Measurements from ENCODE around the gene NUTM1. TPM values are rescaled to one million over a fixed set of nuclear protein-coding genes. Genes with fewer than 3 reads are reported as not detected.

The NUTM1 gene
- total RNA-seq = not detected

- Histone ChIP-seq H3K9me3 (ENCODE audit: low read depth, low read length) (no peaks in the 10 kb centered on the region), H3K27me3 (ENCODE audit: insufficient read depth, low read length) (no peaks in the 10 kb centered on the region), H3K4me1 (ENCODE audit: insufficient read depth, low read length) (peaks cover 31% of the 10 kb centered on the region), H3K4me3 (ENCODE audit: low read length) (peak within 1 kb of the TSS; percentile 98)
Measured at GRCh38 chr15:34342737-34343575, at the start of gene NUTM1, which contains the start of gene NOP10. NUTM1 (plus strand) TSS chr15:34343315; CDS start chr15:34343697, 382 bp downstream. NOP10 (minus strand) TSS chr15:34343136; CDS start chr15:34343073, 63 bp downstream.

DNA sequence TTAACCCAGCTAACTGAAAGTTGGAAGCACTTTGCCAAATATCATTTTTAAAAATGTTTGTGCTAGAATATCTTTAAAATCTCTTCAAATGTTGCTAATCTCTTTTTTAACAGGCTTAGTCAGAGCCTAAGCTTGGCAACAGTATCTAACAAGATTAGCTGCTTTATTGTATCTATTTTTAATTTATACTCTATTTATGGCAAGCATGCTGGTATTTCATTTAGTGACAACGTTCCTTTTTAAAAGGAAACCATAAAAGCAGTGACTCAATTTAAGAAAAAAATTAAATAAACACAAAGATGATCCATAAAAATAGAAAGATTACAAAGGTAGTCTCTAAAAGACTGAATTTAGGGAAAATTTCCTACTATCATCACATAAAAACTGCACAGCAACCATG, 46.1 kb upstream of the NUTM1 start:
- no peaks in the 10 kb centered on the region for H3K9me3 ChIP-seq (ENCODE audit: low read depth, low read length)
- no peaks in the 10 kb centered on the region for H3K4me1 ChIP-seq (ENCODE audit: insufficient read depth, low read length)
- no peaks in the 10 kb centered on the region for H3K27me3 ChIP-seq (ENCODE audit: insufficient read depth, low read length)
- no peak overlapping the region for H3K4me3 ChIP-seq (ENCODE audit: low read length)

DNA sequence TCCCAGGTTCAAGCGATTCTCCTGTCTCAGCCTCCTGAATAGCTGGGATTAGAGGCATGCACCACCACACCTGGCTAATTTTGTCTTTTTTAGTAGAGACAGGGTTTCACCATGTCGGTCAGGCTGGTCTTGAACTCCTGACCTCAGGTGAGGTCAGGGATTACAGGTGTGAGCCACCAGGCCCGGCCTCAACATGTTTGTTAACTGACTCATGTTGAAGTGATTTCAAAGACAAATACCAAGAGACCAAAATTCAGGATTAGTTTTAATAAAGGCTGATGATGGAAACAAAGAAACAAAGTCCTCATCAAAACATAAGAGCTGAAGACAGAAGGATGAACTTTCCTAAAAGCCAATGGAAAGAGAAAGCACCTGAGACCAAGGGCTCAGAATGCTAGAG, 42.1 kb upstream of the NUTM1 start:
- H3K4me1 ChIP-seq (ENCODE audit: insufficient read depth, low read length) = no peaks in the 10 kb centered on the region
- no peak overlapping the region for H3K4me3 ChIP-seq (ENCODE audit: low read length)
- no peaks in the 10 kb centered on the region for H3K27me3 ChIP-seq (ENCODE audit: insufficient read depth, low read length)
- H3K9me3 ChIP-seq (ENCODE audit: low read depth, low read length) = no peaks in the 10 kb centered on the region

GRCh38 chr15:34304613-34305012, 38.5 kb upstream of the NUTM1 start:
- H3K4me1 ChIP-seq (ENCODE audit: insufficient read depth, low read length) = no peaks in the 10 kb centered on the region

GRCh38 chr15:34311563-34311962, 31.6 kb upstream of the NUTM1 start:
- H3K9me3 ChIP-seq (ENCODE audit: low read depth, low read length) = no peaks in the 10 kb centered on the region
- H3K4me3 ChIP-seq (ENCODE audit: low read length) = no peak overlapping the region
- peaks cover 3% of the 10 kb centered on the region for H3K4me1 ChIP-seq (ENCODE audit: insufficient read depth, low read length)
- H3K27me3 ChIP-seq (ENCODE audit: insufficient read depth, low read length) = no peaks in the 10 kb centered on the region

More at GRCh38 chr15:34304613-34305012, 38.5 kb upstream of the NUTM1 start:
- Histone ChIP-seq H3K4me3 (ENCODE audit: low read length) (no peak overlapping the region), H3K9me3 (ENCODE audit: low read depth, low read length) (no peaks in the 10 kb centered on the region), H3K27me3 (ENCODE audit: insufficient read depth, low read length) (no peaks in the 10 kb centered on the region)

DNA sequence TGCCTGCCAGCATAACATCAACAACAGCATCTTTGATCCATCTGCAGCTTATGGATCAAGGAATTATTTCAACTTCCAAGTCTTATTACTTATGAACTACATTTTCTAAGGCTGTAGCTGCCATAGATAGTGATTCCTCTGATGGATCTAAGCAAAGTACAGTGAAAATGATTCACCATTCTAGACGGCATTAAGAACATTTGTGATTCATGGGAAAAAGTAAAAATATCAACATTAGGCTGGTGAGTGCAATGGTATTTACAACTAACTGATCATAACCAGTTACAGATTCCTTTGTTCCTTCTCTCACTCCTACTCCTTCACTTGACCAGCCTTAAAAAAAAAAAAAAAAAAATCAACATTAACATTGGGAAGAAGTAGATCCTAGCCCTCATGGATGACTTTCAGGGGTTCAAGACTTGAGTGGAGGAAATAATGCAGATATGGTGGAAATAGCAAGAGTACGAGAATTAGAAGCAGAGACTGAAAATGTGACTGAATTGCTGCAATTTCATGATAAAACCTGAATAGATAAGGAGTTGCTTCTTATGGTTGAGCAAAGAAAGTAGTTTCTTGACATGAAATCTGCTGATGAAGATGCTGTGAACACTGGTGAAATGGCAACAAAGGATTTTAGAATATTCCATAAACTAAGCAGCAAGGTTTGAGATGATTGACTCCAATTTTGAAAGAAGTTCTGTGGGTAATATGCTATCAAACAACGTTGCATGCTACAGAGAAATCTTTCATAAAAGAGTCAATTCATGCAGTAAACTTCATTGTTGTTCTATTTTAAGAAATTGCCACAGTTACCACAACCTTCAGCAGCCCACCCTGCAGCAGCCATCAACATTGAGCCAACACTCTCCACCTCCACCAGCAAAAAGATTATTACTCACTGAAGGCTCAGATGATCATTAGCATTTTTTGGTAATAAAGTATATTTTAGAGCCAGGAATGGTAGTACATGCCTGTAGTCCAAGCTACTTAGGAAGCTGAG, 28.3 kb upstream of the NUTM1 start:
- Histone ChIP-seq H3K9me3 (ENCODE audit: low read depth, low read length) (no peaks in the 10 kb centered on the region), H3K4me3 (ENCODE audit: low read length) (no peak overlapping the region), H3K4me1 (ENCODE audit: insufficient read depth, low read length) (peaks cover 23% of the 10 kb centered on the region), H3K27me3 (ENCODE audit: insufficient read depth, low read length) (no peaks in the 10 kb centered on the region)

- no peaks in the 10 kb centered on the region for H3K27me3 ChIP-seq (ENCODE audit: insufficient read depth, low read length)
- H3K4me3 ChIP-seq (ENCODE audit: low read length) = peak overlapping the region; percentile 43
- peaks cover 29% of the 10 kb centered on the region for H3K4me1 ChIP-seq (ENCODE audit: insufficient read depth, low read length)
- no peaks in the 10 kb centered on the region for H3K9me3 ChIP-seq (ENCODE audit: low read depth, low read length)
Measured at GRCh38 chr15:34318277-34319079, 24.6 kb upstream of the NUTM1 start.

DNA sequence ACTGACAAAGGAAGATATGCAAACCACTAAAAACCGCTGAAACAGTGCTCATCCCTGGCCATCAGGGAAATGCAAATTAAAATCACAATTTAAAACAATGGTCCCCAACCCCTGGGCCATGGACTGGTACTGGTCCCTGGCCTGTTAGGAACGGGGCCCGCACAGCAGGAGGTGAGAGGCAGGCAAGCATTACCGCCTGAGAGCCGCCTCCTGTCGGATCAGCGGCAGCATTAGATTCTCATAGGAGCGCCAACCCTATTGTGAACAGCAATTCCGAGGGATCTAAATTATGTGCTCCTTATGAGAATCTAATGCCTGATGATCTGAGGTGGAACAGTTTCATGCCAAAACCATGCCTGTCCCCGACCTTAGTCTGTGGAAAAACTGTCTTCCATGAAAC, 19.9 kb upstream of the NUTM1 start:
- H3K4me1 ChIP-seq (ENCODE audit: insufficient read depth, low read length) = peaks cover 31% of the 10 kb centered on the region
- no peak overlapping the region for H3K4me3 ChIP-seq (ENCODE audit: low read length)
- H3K27me3 ChIP-seq (ENCODE audit: insufficient read depth, low read length) = no peaks in the 10 kb centered on the region
- H3K9me3 ChIP-seq (ENCODE audit: low read depth, low read length) = no peaks in the 10 kb centered on the region

DNA sequence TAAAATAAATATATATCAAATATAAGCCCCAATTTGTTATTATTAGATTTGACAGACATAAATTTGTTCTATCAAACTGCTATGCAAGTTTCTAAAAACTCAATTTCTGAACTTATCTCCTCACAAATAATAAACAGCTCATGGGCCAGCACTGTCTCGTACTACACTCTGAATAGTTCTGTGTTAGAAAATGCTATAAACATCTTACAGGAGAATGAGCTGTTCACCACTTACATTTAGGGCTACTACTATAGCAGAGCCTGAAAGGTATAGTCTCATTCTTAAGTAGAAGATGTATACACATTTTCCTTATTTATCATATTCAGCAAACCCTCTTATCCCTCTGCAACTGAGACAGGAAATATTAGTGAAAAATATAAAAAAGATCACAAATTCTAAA, 18.2 kb upstream of the NUTM1 start:
- Histone ChIP-seq H3K4me1 (ENCODE audit: insufficient read depth, low read length) (peaks cover 29% of the 10 kb centered on the region), H3K4me3 (ENCODE audit: low read length) (no peak overlapping the region), H3K9me3 (ENCODE audit: low read depth, low read length) (no peaks in the 10 kb centered on the region), H3K27me3 (ENCODE audit: insufficient read depth, low read length) (no peaks in the 10 kb centered on the region)

DNA sequence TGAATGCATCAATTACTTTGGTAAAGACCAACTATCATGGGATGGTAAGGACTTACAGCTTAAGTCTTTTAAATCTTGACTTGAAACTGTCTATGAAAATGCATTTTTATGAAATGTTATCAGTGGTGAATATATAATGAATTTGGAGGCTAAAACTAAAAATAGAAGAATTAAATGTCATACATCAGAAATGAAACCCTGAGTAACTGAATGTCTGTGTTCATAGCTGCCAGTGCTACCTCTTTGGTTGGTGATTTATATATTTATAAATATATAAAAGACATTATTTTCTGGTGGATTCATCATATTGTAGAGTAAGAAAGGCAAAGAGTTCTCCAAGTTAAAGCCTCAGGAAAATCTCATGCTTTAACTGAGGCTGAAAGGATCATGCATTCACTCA, 17.7 kb upstream of the NUTM1 start:
- Histone ChIP-seq H3K9me3 (ENCODE audit: low read depth, low read length) (no peaks in the 10 kb centered on the region), H3K4me1 (ENCODE audit: insufficient read depth, low read length) (peaks cover 28% of the 10 kb centered on the region)

GRCh38 chr15:34327906-34328305, 15.2 kb upstream of the NUTM1 start:
- peaks cover 43% of the 10 kb centered on the region for H3K4me1 ChIP-seq (ENCODE audit: insufficient read depth, low read length)
- H3K9me3 ChIP-seq (ENCODE audit: low read depth, low read length) = no peaks in the 10 kb centered on the region
- no peaks in the 10 kb centered on the region for H3K27me3 ChIP-seq (ENCODE audit: insufficient read depth, low read length)
- no peak overlapping the region for H3K4me3 ChIP-seq (ENCODE audit: low read length)

More for the DNA sequence above, 17.7 kb upstream of the NUTM1 start:
- H3K27me3 ChIP-seq (ENCODE audit: insufficient read depth, low read length) = no peaks in the 10 kb centered on the region
- no peak overlapping the region for H3K4me3 ChIP-seq (ENCODE audit: low read length)

- H3K9me3 ChIP-seq (ENCODE audit: low read depth, low read length) = no peaks in the 10 kb centered on the region
- H3K4me3 ChIP-seq (ENCODE audit: low read length) = no peak overlapping the region
- peaks cover 53% of the 10 kb centered on the region for H3K4me1 ChIP-seq (ENCODE audit: insufficient read depth, low read length)
- H3K27me3 ChIP-seq (ENCODE audit: insufficient read depth, low read length) = no peaks in the 10 kb centered on the region
Measured at GRCh38 chr15:34329006-34329405, 14.1 kb upstream of the NUTM1 start.

DNA sequence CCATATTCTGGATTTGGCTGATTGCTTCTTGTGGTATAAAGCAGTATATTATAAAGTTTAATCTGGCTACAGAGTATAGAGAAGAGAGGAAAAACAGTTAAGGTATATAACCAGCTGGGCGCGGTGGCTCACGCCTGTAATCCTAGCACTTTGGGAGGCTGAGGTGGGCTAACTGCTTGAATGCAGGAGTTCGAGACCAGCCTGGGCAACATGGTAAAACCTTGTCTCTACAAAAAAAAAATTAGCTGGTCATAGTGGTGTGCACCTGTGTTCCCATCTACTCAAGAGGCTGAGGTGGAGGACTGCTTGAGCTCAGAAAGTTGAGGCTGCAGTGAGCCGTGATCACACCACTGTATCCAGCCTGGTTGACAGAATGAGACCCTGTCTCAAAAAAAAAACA, 12.8 kb upstream of the NUTM1 start:
- peaks cover 60% of the 10 kb centered on the region for H3K4me1 ChIP-seq (ENCODE audit: insufficient read depth, low read length)
- H3K4me3 ChIP-seq (ENCODE audit: low read length) = no peak overlapping the region
- no peaks in the 10 kb centered on the region for H3K27me3 ChIP-seq (ENCODE audit: insufficient read depth, low read length)

GRCh38 chr15:34331809-34332208, 11.3 kb upstream of the NUTM1 start:
- Histone ChIP-seq H3K4me1 (ENCODE audit: insufficient read depth, low read length) (peaks cover 67% of the 10 kb centered on the region), H3K27me3 (ENCODE audit: insufficient read depth, low read length) (no peaks in the 10 kb centered on the region), H3K4me3 (ENCODE audit: low read length) (no peak overlapping the region), H3K9me3 (ENCODE audit: low read depth, low read length) (no peaks in the 10 kb centered on the region)

More for the DNA sequence above, 12.8 kb upstream of the NUTM1 start:
- H3K9me3 ChIP-seq (ENCODE audit: low read depth, low read length) = no peaks in the 10 kb centered on the region

All from mononuclear cell (primary cell).